Left lung (tissue), 10 donors: Measurements from ENCODE around the gene BAG1. TPM values are rescaled to one million over a fixed set of nuclear protein-coding genes. Genes with fewer than 3 reads are reported as not detected.

Experiments
- ATAC-seq: fragments of 200-7000 bp; cut with Tn5 transposase; one replicate; pipeline ENCODE4 v1.9.1; 2020; ENCODE audit warnings: moderate library complexity
- DNase-seq, 4 donors: peaks; one replicate each; pipeline ENCODE4 v3.0.0-alpha.2; 2013 to 2020
- H3K27ac ChIP-seq, 2 donors: fragments of 200-600 bp; sonication (generic) in 1 of 2; one replicate each; pipeline versions ENCODE4 v1.5.0 to v1.8.0; 2020 to 2021
- H3K27me3 ChIP-seq, 2 donors: fragments of 200-600 bp; sonication (generic) in 1 of 2; one replicate each; pipeline versions ENCODE4 v1.5.0 to v1.8.0; 2020 to 2021
- H3K36me3 ChIP-seq, 2 donors: fragments of 200-600 bp; sonication (generic) in 1 of 2; one replicate each; pipeline versions ENCODE4 v1.5.0 to v1.8.0; 2020 to 2021
- H3K4me1 ChIP-seq, 2 donors: fragments of 200-600 bp; one replicate each; pipeline ENCODE4 v1.8.0; 2021
- H3K4me3 ChIP-seq, 2 donors: fragments of 200-600 bp; sonication (generic) in 1 of 2; one replicate each; pipeline versions ENCODE4 v1.5.0 to v1.8.0; 2020 to 2021; ENCODE audit warnings: mild to moderate bottlenecking in 1 of 2
- H3K9me3 ChIP-seq, 2 donors: fragments of 200-600 bp; sonication (generic) in 1 of 2; one replicate each; pipeline versions ENCODE4 v1.5.0 to v1.8.0; 2020 to 2021
- CTCF ChIP-seq, 2 donors: fragments of 200-600 bp; sonication (generic) in 1 of 2; IDR thresholded peaks; one replicate each; pipeline versions ENCODE4 v1.5.0 to v1.8.0; 2021; ENCODE audit warnings: antibody characterized with exemption in 2 of 2
- intact Hi-C, 2 donors: fragments of 100-400 bp; cut with DNase I; formaldehyde crosslinking; loops; one replicate each; pipeline versions ENCODE4 v1.11.2 to v1.14.2; 2022
- polyA plus RNA-seq, 6 donors: library from polyadenylated mRNA; unstranded; fragments of 120-200 nt; gene quantifications; one replicate each; pipeline ENCODE4 v1.2.1, GENCODE V29; 2013; ENCODE audit not compliant: insufficient read length in 6 of 6
- total RNA-seq, 2 donors: library from RNA; stranded (reverse); fragmentation: NEBNext Ultra II Directional; extraction: Animal tissue kit (Norgen Biotek cat#: 25700); gene quantifications; one replicate each; pipeline ENCODE4 v1.2.1, GENCODE V29; 2021
- donor health status: DM: no; HTN: yes; CAD: no.
- donor health status: DM: no; HTN: no; CAD: no.

The BAG1 gene
- total and polyA plus RNA-seq, 8 donors: 52.3 to 111 (median 58.1) TPM

GRCh38 chr9:33202552-33203201 lies 61.8 kb downstream of the BAG1 start:
- H3K27ac ChIP-seq: no peak overlapping the region
- ATAC-seq (peak; percentile 74), DNase-seq (no peak)
- no peaks in the 10 kb centered on the region for H3K9me3 ChIP-seq
- H3K4me1 ChIP-seq: peaks cover 0 to 4% of the 10 kb centered on the region in 2 donors
- H3K36me3 ChIP-seq: no peaks in the 10 kb centered on the region
- no peak overlapping the region for H3K4me3 ChIP-seq
- no peak for TF ChIP-seq CTCF (IDR thresholded peaks at IDR 0.05)
- intact Hi-C loops: no loop called here
- no peaks in the 10 kb centered on the region for H3K27me3 ChIP-seq

Other genes starting within 250 kb of the BAG1 start
- 100 to 1,000 TPM; 132 to 134 TPM for gene DNAJA1, start 239.4 kb downstream of the BAG1 start, total RNA-seq
- 100 to 1,000 TPM; 175 to 233 (median 193) TPM for gene DNAJA1, start 239.4 kb downstream of the BAG1 start, polyA plus RNA-seq
- gene SMU1, start 188.0 kb downstream of the BAG1 start, total RNA-seq: 10 to 100 TPM; 17.3 to 19.0 TPM
- gene SMU1, start 188.0 kb downstream of the BAG1 start, polyA plus RNA-seq: 10 to 100 TPM; 24.6 to 30.1 (median 28.3) TPM
- 100 to 1,000 TPM in 1 of 2 donors, 10 to 100 TPM in 1; 83.6 to 107 TPM for gene B4GALT1, start 97.4 kb downstream of the BAG1 start, total RNA-seq
- 10 to 100 TPM; 58.8 to 79.6 (median 74.5) TPM for gene B4GALT1, start 97.4 kb downstream of the BAG1 start, polyA plus RNA-seq
- not detected for gene SPINK4, start 24.5 kb downstream of the BAG1 start, total RNA-seq
- not detected for gene SPINK4, start 24.5 kb downstream of the BAG1 start, polyA plus RNA-seq
- gene CHMP5, start 341 bp upstream of the BAG1 start, total RNA-seq: 10 to 100 TPM; 67.4 to 79.3 TPM
- gene CHMP5, start 341 bp upstream of the BAG1 start, polyA plus RNA-seq: 100 to 1,000 TPM in 3 of 6 donors, 10 to 100 TPM in 3; 92.3 to 112 (median 99.8) TPM
- gene NFX1, start 25.8 kb upstream of the BAG1 start, total RNA-seq: 10 to 100 TPM; 32.0 to 39.3 TPM
- 10 to 100 TPM; 35.2 to 43.2 (median 38.4) TPM for gene NFX1, start 25.8 kb upstream of the BAG1 start, polyA plus RNA-seq
- 1 to 10 TPM; 1.5 to 8.3 TPM for gene AQP7, start 137.9 kb upstream of the BAG1 start, total RNA-seq
- 1 to 10 TPM; 2.1 to 5.4 (median 3.3) TPM for gene AQP7, start 137.9 kb upstream of the BAG1 start, polyA plus RNA-seq
- gene AQP3, start 182.9 kb upstream of the BAG1 start, total RNA-seq: 100 to 1,000 TPM; 231 to 265 TPM
- 10 to 100 TPM in 5 of 6 donors, 1 to 10 TPM in 1; 8.0 to 31.5 (median 22.6) TPM for gene AQP3, start 182.9 kb upstream of the BAG1 start, polyA plus RNA-seq
- gene NOL6, start 209.2 kb upstream of the BAG1 start, total RNA-seq: 10 to 100 TPM; 36.1 to 48.3 TPM
- gene NOL6, start 209.2 kb upstream of the BAG1 start, polyA plus RNA-seq: 10 to 100 TPM; 23.3 to 36.9 (median 26.3) TPM